Right ventricle myocardium superior (tissue), 1 donor: Measurements from ENCODE around the gene CTXND1. TPM values are rescaled to one million over a fixed set of nuclear protein-coding genes. Genes with fewer than 3 reads are reported as not detected.

Source experiments
- ATAC-seq: fragments of 200-7000 bp; cut with Tn5 transposase; one replicate; pipeline ENCODE4 v1.9.1; 2020; ENCODE audit warnings: mild to moderate bottlenecking; ENCODE audit not compliant: poor library complexity
- DNase-seq: peaks from one replicate; pipeline ENCODE4 v3.0.0-alpha.2; 2020
- intact Hi-C: fragments of 100-400 bp; cut with DNase I; formaldehyde crosslinking; loops from one replicate; pipeline ENCODE4 v1.11.2; 2022
- total RNA-seq: library from RNA; stranded (reverse); fragmentation: NEBNext Ultra II Directional; extraction: Animal tissue kit (Norgen Biotek cat#: 25700); gene quantifications from one replicate; pipeline ENCODE4 v1.2.1, GENCODE V29; 2021
- donor health status: DM: no; HTN: yes; CAD: no; lungs with severe emphysema.

CTXND1 gene
- total RNA-seq, 1 donor from 2014 or later: 0.94 TPM

- intact Hi-C loops: no loop called here
- DNase-seq (no peak), ATAC-seq (no peak)
Measured at GRCh38 chr15:80191897-80192595, 60.0 kb downstream of the CTXND1 start.

- intact Hi-C loops: no loop called here
- DNase-seq: no peak
- ATAC-seq: no peak
Measured at GRCh38 chr15:80191198-80191597, 60.8 kb downstream of the CTXND1 start.

- ATAC-seq (no peak), DNase-seq (no peak)
- intact Hi-C loops: no loop called here
Measured at GRCh38 chr15:80188251-80188650, 63.8 kb downstream of the CTXND1 start.

GRCh38 chr15:80186597-80186996 is 65.4 kb downstream of the CTXND1 start:
- intact Hi-C loops: no loop called here
- DNase-seq: no peak
- no peak for ATAC-seq

GRCh38 chr15:80186066-80186465 is 65.9 kb downstream of the CTXND1 start:
- no peak for DNase-seq
- intact Hi-C loops: no loop called here
- ATAC-seq: no peak

- ATAC-seq (no peak), DNase-seq (no peak)
- intact Hi-C loops: no loop called here
Measured at GRCh38 chr15:80185152-80185551, 66.9 kb downstream of the CTXND1 start.

- no peak for DNase-seq
- intact Hi-C loops: no loop called here
- no peak for ATAC-seq
Measured at GRCh38 chr15:80184554-80184953, 67.5 kb downstream of the CTXND1 start.

- intact Hi-C loops: no loop called here
- DNase-seq: no peak
- ATAC-seq: no peak
Measured at GRCh38 chr15:80183886-80184285, 68.1 kb downstream of the CTXND1 start.

- no peak for ATAC-seq
Measured at GRCh38 chr15:80183306-80183705, 68.7 kb downstream of the CTXND1 start.

GRCh38 chr15:80182611-80183261 is 69.3 kb downstream of the CTXND1 start:
- ATAC-seq (peak; percentile 85), DNase-seq (no peak)
- intact Hi-C loops: no loop called here

More at GRCh38 chr15:80183306-80183705, 68.7 kb downstream of the CTXND1 start:
- DNase-seq: no peak
- intact Hi-C loops: no loop called here

GRCh38 chr15:80180986-80181385 is 71.0 kb downstream of the CTXND1 start:
- intact Hi-C loops: no loop called here
- ATAC-seq (no peak), DNase-seq (no peak)

- no peak for DNase-seq
- intact Hi-C loops: no loop called here
- ATAC-seq: no peak
Measured at GRCh38 chr15:80180468-80180867, 71.5 kb downstream of the CTXND1 start.

- DNase-seq (no peak), ATAC-seq (no peak)
- intact Hi-C loops: no loop called here
Measured at GRCh38 chr15:80179935-80180334, 72.1 kb downstream of the CTXND1 start.

- no peak for ATAC-seq
- intact Hi-C loops: no loop called here
- DNase-seq: no peak
Measured at GRCh38 chr15:80179025-80179759, 72.8 kb downstream of the CTXND1 start.

GRCh38 chr15:80177156-80177555 is 74.9 kb downstream of the CTXND1 start:
- intact Hi-C loops: no loop called here
- ATAC-seq: no peak
- DNase-seq: no peak

- ATAC-seq (no peak), DNase-seq (no peak)
- intact Hi-C loops: no loop called here
Measured at GRCh38 chr15:80176443-80176842, 75.6 kb downstream of the CTXND1 start.

- ATAC-seq: no peak
- intact Hi-C loops: no loop called here
- no peak for DNase-seq
Measured at GRCh38 chr15:80175436-80175835, 76.6 kb downstream of the CTXND1 start.

- intact Hi-C loops: no loop called here
- peak; percentile 66 for ATAC-seq
- DNase-seq: no peak
Measured at GRCh38 chr15:80174017-80174746, 77.8 kb downstream of the CTXND1 start.

- intact Hi-C loops: no loop called here
- ATAC-seq: peak; percentile 81
- DNase-seq: peak; percentile 73
Measured at GRCh38 chr15:80173022-80173759, 78.8 kb downstream of the CTXND1 start.
